GM12878 (cell line): ENCODE measurements around the gene C3orf38.

Experiments
- HCFC1 ChIP-seq: fragments of 150-350 bp; IDR thresholded peaks from 2 replicates; pipeline ENCODE4 v1.6.1; 2014; ENCODE audit warnings: low read length
- TF ChIP-seq, protein P1 (sequence below): fragments of 450-650 bp; formaldehyde crosslinking; IDR thresholded peaks from 2 replicates; pipeline ENCODE4 v1.4.0; 2020; ENCODE audit warnings: mild to moderate bottlenecking, moderate library complexity

DNA sequence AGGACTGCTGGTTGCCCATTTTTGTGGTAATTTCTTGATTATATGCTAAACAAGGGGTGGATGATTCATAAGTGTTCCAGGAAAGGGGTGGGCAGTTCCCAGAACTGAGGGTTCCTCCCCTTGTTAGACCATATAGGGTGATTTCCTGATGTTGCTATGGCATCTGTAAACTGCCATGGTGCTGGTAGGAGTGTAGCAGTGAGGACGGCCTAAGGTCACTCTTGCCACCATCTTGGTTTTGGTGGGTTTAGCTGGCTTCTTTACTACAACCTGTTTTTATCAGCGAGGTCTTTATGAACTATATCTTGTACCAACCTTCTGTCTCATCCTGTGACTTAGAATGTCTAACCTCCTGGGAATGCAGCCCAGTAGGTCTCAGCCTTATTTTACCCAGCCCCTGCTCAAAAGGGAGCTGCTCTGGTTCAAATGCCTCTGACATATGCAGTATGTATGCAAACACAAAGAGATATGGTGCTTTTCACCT, 46.2 kb downstream of the C3orf38 start:
- no peak for TF ChIP-seq HCFC1
- TF ChIP-seq, protein P1, sequence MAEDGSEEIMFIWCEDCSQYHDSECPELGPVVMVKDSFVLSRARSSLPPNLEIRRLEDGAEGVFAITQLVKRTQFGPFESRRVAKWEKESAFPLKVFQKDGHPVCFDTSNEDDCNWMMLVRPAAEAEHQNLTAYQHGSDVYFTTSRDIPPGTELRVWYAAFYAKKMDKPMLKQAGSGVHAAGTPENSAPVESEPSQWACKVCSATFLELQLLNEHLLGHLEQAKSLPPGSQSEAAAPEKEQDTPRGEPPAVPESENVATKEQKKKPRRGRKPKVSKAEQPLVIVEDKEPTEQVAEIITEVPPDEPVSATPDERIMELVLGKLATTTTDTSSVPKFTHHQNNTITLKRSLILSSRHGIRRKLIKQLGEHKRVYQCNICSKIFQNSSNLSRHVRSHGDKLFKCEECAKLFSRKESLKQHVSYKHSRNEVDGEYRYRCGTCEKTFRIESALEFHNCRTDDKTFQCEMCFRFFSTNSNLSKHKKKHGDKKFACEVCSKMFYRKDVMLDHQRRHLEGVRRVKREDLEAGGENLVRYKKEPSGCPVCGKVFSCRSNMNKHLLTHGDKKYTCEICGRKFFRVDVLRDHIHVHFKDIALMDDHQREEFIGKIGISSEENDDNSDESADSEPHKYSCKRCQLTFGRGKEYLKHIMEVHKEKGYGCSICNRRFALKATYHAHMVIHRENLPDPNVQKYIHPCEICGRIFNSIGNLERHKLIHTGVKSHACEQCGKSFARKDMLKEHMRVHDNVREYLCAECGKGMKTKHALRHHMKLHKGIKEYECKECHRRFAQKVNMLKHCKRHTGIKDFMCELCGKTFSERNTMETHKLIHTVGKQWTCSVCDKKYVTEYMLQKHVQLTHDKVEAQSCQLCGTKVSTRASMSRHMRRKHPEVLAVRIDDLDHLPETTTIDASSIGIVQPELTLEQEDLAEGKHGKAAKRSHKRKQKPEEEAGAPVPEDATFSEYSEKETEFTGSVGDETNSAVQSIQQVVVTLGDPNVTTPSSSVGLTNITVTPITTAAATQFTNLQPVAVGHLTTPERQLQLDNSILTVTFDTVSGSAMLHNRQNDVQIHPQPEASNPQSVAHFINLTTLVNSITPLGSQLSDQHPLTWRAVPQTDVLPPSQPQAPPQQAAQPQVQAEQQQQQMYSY (CRISPR knock-in tag) = no peak
